IPS-18a (cell line): ENCODE measurements around the gene LIPF.

Experiments
- H3K27ac ChIP-seq: one replicate; pipeline ENCODE4 v1.5.1; 2013; ENCODE audit warnings: low read length
- H3K27me3 ChIP-seq: one replicate; pipeline ENCODE4 v1.6.1; 2013; ENCODE audit warnings: mild to moderate bottlenecking, low read length; ENCODE audit not compliant: control insufficient read depth, insufficient read depth
- H3K36me3 ChIP-seq: one replicate; pipeline ENCODE4 v1.6.1; 2013; ENCODE audit warnings: low read depth, low read length; ENCODE audit not compliant: control insufficient read depth
- H3K4me1 ChIP-seq: one replicate; pipeline ENCODE4 v1.6.1; 2013; ENCODE audit warnings: low read depth, low read length; ENCODE audit not compliant: control insufficient read depth
- H3K4me3 ChIP-seq: one replicate; pipeline ENCODE4 v1.5.1; 2013; ENCODE audit warnings: low read length
- H3K9ac ChIP-seq: one replicate; pipeline ENCODE4 v1.6.1; 2013; ENCODE audit warnings: mild to moderate bottlenecking, low read length, moderate library complexity
- H3K9me3 ChIP-seq: one replicate; pipeline ENCODE4 v1.6.1; 2013; ENCODE audit warnings: low read depth, low read length; ENCODE audit not compliant: control insufficient read depth

Gene LIPF

GRCh38 chr10:88664142-88664541 lies at the start of gene LIPF:
LIPF (plus strand) TSS chr10:88664442; CDS start chr10:88667298, 2,856 bp downstream.
- no peak within 1 kb of the TSS for H3K4me3 ChIP-seq
- H3K27me3 ChIP-seq, result no peaks in the 10 kb centered on the region
- H3K4me1 ChIP-seq, result no peaks in the 10 kb centered on the region
- no peak within 1 kb of the TSS for H3K27ac ChIP-seq
- H3K36me3 ChIP-seq, result no peaks in the 10 kb centered on the region
- no peaks in the 10 kb centered on the region for H3K9me3 ChIP-seq
- no peak within 1 kb of the TSS for H3K9ac ChIP-seq

GRCh38 chr10:88616250-88616977 lies 47.8 kb upstream of the LIPF start:
- no peaks in the 10 kb centered on the region for H3K27me3 ChIP-seq
- no peaks in the 10 kb centered on the region for H3K9me3 ChIP-seq
- no peak overlapping the region for H3K9ac ChIP-seq
- H3K4me3 ChIP-seq, result no peak overlapping the region
- H3K4me1 ChIP-seq, result no peaks in the 10 kb centered on the region
- H3K36me3 ChIP-seq, result no peaks in the 10 kb centered on the region
- H3K27ac ChIP-seq, result no peak overlapping the region

- H3K27me3 ChIP-seq, result no peaks in the 10 kb centered on the region
- no peaks in the 10 kb centered on the region for H3K36me3 ChIP-seq
- no peak overlapping the region for H3K9ac ChIP-seq
- H3K4me1 ChIP-seq, result no peaks in the 10 kb centered on the region
- no peak overlapping the region for H3K27ac ChIP-seq
- H3K9me3 ChIP-seq, result no peaks in the 10 kb centered on the region
- no peak overlapping the region for H3K4me3 ChIP-seq
These were observed 46.4 kb upstream of the LIPF start for GRCh38 chr10:88617772-88618300.

- H3K9me3 ChIP-seq, result no peaks in the 10 kb centered on the region
- H3K27ac ChIP-seq, result no peak overlapping the region
- no peaks in the 10 kb centered on the region for H3K4me1 ChIP-seq
- H3K4me3 ChIP-seq, result no peak overlapping the region
- H3K9ac ChIP-seq, result no peak overlapping the region
- no peaks in the 10 kb centered on the region for H3K36me3 ChIP-seq
- no peaks in the 10 kb centered on the region for H3K27me3 ChIP-seq
These were observed 45.7 kb upstream of the LIPF start for GRCh38 chr10:88618496-88618895.

GRCh38 chr10:88620441-88620840 lies 43.8 kb upstream of the LIPF start:
- H3K27ac ChIP-seq, result no peak overlapping the region
- H3K4me1 ChIP-seq, result no peaks in the 10 kb centered on the region
- H3K27me3 ChIP-seq, result no peaks in the 10 kb centered on the region
- H3K9ac ChIP-seq, result no peak overlapping the region
- no peaks in the 10 kb centered on the region for H3K9me3 ChIP-seq
- H3K36me3 ChIP-seq, result no peaks in the 10 kb centered on the region
- H3K4me3 ChIP-seq, result no peak overlapping the region

- Histone ChIP-seq H3K27me3 (no peaks in the 10 kb centered on the region), H3K9me3 (no peaks in the 10 kb centered on the region), H3K4me1 (no peaks in the 10 kb centered on the region), H3K4me3 (no peak overlapping the region), H3K9ac (no peak overlapping the region), H3K27ac (no peak overlapping the region), H3K36me3 (no peaks in the 10 kb centered on the region)
These were observed 40.4 kb upstream of the LIPF start for GRCh38 chr10:88623835-88624234.

- H3K27ac ChIP-seq, result no peak overlapping the region
- H3K4me1 ChIP-seq, result no peaks in the 10 kb centered on the region
- no peak overlapping the region for H3K9ac ChIP-seq
- no peaks in the 10 kb centered on the region for H3K27me3 ChIP-seq
- no peaks in the 10 kb centered on the region for H3K36me3 ChIP-seq
- H3K4me3 ChIP-seq, result no peak overlapping the region
- H3K9me3 ChIP-seq, result no peaks in the 10 kb centered on the region
These were observed 39.4 kb upstream of the LIPF start for GRCh38 chr10:88624840-88625239.

- Histone ChIP-seq H3K36me3 (no peaks in the 10 kb centered on the region), H3K4me3 (no peak overlapping the region), H3K27ac (no peak overlapping the region), H3K27me3 (no peaks in the 10 kb centered on the region), H3K9me3 (peaks cover 3% of the 10 kb centered on the region), H3K9ac (no peak overlapping the region), H3K4me1 (no peaks in the 10 kb centered on the region)
These were observed 24.1 kb upstream of the LIPF start for GRCh38 chr10:88640186-88640585.

GRCh38 chr10:88642209-88642608 lies 22.0 kb upstream of the LIPF start:
- Histone ChIP-seq H3K4me1 (no peaks in the 10 kb centered on the region), H3K9ac (no peak overlapping the region), H3K9me3 (peaks cover 3% of the 10 kb centered on the region), H3K27ac (no peak overlapping the region), H3K4me3 (no peak overlapping the region), H3K36me3 (no peaks in the 10 kb centered on the region), H3K27me3 (no peaks in the 10 kb centered on the region)

GRCh38 chr10:88642963-88643362 lies 21.3 kb upstream of the LIPF start:
- Histone ChIP-seq H3K36me3 (no peaks in the 10 kb centered on the region), H3K4me1 (no peaks in the 10 kb centered on the region), H3K27me3 (no peaks in the 10 kb centered on the region), H3K9me3 (peaks cover under 1% of the 10 kb centered on the region), H3K9ac (no peak overlapping the region), H3K4me3 (no peak overlapping the region), H3K27ac (no peak overlapping the region)

GRCh38 chr10:88647061-88647615 lies 17.1 kb upstream of the LIPF start:
- no peaks in the 10 kb centered on the region for H3K9me3 ChIP-seq
- H3K9ac ChIP-seq, result no peak overlapping the region
- no peaks in the 10 kb centered on the region for H3K36me3 ChIP-seq
- H3K4me3 ChIP-seq, result no peak overlapping the region
- no peaks in the 10 kb centered on the region for H3K27me3 ChIP-seq
- H3K4me1 ChIP-seq, result no peaks in the 10 kb centered on the region
- H3K27ac ChIP-seq, result no peak overlapping the region

- no peaks in the 10 kb centered on the region for H3K36me3 ChIP-seq
- no peaks in the 10 kb centered on the region for H3K9me3 ChIP-seq
- no peak overlapping the region for H3K9ac ChIP-seq
- no peaks in the 10 kb centered on the region for H3K4me1 ChIP-seq
- no peaks in the 10 kb centered on the region for H3K27me3 ChIP-seq
- H3K4me3 ChIP-seq, result no peak overlapping the region
- H3K27ac ChIP-seq, result no peak overlapping the region
These were observed 13.1 kb upstream of the LIPF start for GRCh38 chr10:88651101-88651551.
